HEK293 (cell line): ENCODE measurements around the gene ATCAY.
A peak's percentile ranks its signal among the peaks of the same experiment; 100 is the strongest.

Experiments
- CTCF ChIA-PET: fragments of 350-600 bp; formaldehyde crosslinking; extraction: SDS; loops from one replicate; lab custom pipeline; 2021; ENCODE audit warnings: antibody characterized with exemption; lab: Yijun Ruan, JAX
- POLR2A ChIA-PET: fragments of 300-600 bp; formaldehyde crosslinking; extraction: SDS; loops from one replicate; lab custom pipeline; 2020; ENCODE audit warnings: antibody characterized with exemption, inconsistent platforms; lab: Yijun Ruan, JAX
- H3K27ac ChIP-seq: fragments of 200-500 bp; sonication (Bioruptor generic); 2 replicates; pipeline ENCODE4 v1.5.1; 2014; ENCODE audit warnings: low read depth, low read length, control low read depth, inconsistent platforms; ENCODE audit errors: extremely low read depth
- H3K36me3 ChIP-seq, 2 experiments: fragments of 200-500 bp in 1 of 2; sonication (Bioruptor generic) in 1 of 2; 1 replicate in 1 of 2; 2 replicates in 1 of 2; pipeline ENCODE4 v1.5.1; 2014 to 2017; ENCODE audit warnings: inconsistent platforms in 2 of 2, low read length in 2 of 2; ENCODE audit not compliant: control insufficient read depth in 2 of 2, insufficient read depth in 1 of 2
- H3K4me1 ChIP-seq: fragments of 200-500 bp; sonication (Bioruptor generic); 2 replicates; pipeline ENCODE4 v1.5.1; 2014; ENCODE audit warnings: mild to moderate bottlenecking, low read length, inconsistent platforms; ENCODE audit not compliant: control insufficient read depth, insufficient read depth
- H3K4me3 ChIP-seq: 2 replicates; pipeline ENCODE4 v1.5.1; 2011; ENCODE audit warnings: low read depth, mild to moderate bottlenecking, control low read depth, low read length, moderate library complexity
- H3K9me3 ChIP-seq: fragments of 200-500 bp; sonication (Bioruptor generic); 2 replicates; pipeline ENCODE4 v1.5.1; 2014; ENCODE audit warnings: low read depth, low read length, inconsistent platforms; ENCODE audit not compliant: control insufficient read depth, insufficient read depth
- GLIS1 ChIP-seq: fragments of 450-650 bp; formaldehyde crosslinking; IDR thresholded peaks from 2 replicates; pipeline ENCODE4 v1.5.1; 2016; ENCODE audit warnings: missing biosample characterization, missing genetic modification characterization
- SCRT2 ChIP-seq: fragments of 450-650 bp; formaldehyde crosslinking; IDR thresholded peaks from 2 replicates; pipeline ENCODE4 v1.5.1; 2016; ENCODE audit warnings: missing biosample characterization, missing genetic modification characterization
- ZNF112 ChIP-seq: fragments of 450-650 bp; formaldehyde crosslinking; IDR thresholded peaks from 2 replicates; pipeline ENCODE4 v1.5.0; 2017; ENCODE audit warnings: missing biosample characterization, missing genetic modification characterization
- ZNF121 ChIP-seq: fragments of 450-650 bp; formaldehyde crosslinking; IDR thresholded peaks from 2 replicates; pipeline ENCODE4 v1.5.1; 2016; ENCODE audit warnings: missing biosample characterization, missing genetic modification characterization
- ZNF19 ChIP-seq: fragments of 450-650 bp; formaldehyde crosslinking; IDR thresholded peaks from 2 replicates; pipeline ENCODE4; 2016; ENCODE audit warnings: missing biosample characterization, missing genetic modification characterization, low read depth
- ZNF214 ChIP-seq: fragments of 450-650 bp; formaldehyde crosslinking; IDR thresholded peaks from 2 replicates; pipeline ENCODE4 v1.5.1; 2017; ENCODE audit warnings: missing biosample characterization, mild to moderate bottlenecking, missing genetic modification characterization, borderline replicate concordance
- ZNF391 ChIP-seq: fragments of 450-650 bp; formaldehyde crosslinking; IDR thresholded peaks from 2 replicates; pipeline ENCODE4 v1.5.1; 2016; ENCODE audit warnings: low read depth, missing biosample characterization, missing genetic modification characterization, borderline replicate concordance
- ZNF394 ChIP-seq: fragments of 450-650 bp; formaldehyde crosslinking; IDR thresholded peaks from 2 replicates; pipeline ENCODE4 v1.5.1; 2016; ENCODE audit warnings: missing biosample characterization, missing genetic modification characterization, mild to moderate bottlenecking, moderate library complexity, borderline replicate concordance
- ZNF555 ChIP-seq: fragments of 450-650 bp; formaldehyde crosslinking; conservative IDR thresholded peaks from 2 replicates; pipeline ENCODE4 v1.5.1; 2017; ENCODE audit warnings: missing biosample characterization, mild to moderate bottlenecking, missing genetic modification characterization, inconsistent platforms
- ZNF600 ChIP-seq: fragments of 450-650 bp; formaldehyde crosslinking; IDR thresholded peaks from 2 replicates; pipeline ENCODE4 v1.5.1; 2016; ENCODE audit warnings: missing biosample characterization, missing genetic modification characterization
- ZNF610 ChIP-seq: fragments of 450-650 bp; formaldehyde crosslinking; IDR thresholded peaks from 2 replicates; pipeline ENCODE4 v1.5.1; 2016; ENCODE audit warnings: missing biosample characterization, missing genetic modification characterization, borderline replicate concordance
- ZNF658 ChIP-seq: fragments of 450-650 bp; formaldehyde crosslinking; IDR thresholded peaks from 2 replicates; pipeline ENCODE4; 2016; ENCODE audit warnings: missing biosample characterization, missing genetic modification characterization
- TF ChIP-seq, protein P1 (sequence below): fragments of 450-650 bp; formaldehyde crosslinking; conservative IDR thresholded peaks from 2 replicates; pipeline ENCODE4 v1.5.1; 2016; ENCODE audit warnings: low read depth, missing biosample characterization, missing genetic modification characterization
- TF ChIP-seq, protein P2 (sequence below): fragments of 450-650 bp; formaldehyde crosslinking; IDR thresholded peaks from 2 replicates; pipeline ENCODE4 v1.5.1; 2017; ENCODE audit warnings: missing biosample characterization, missing genetic modification characterization
- TF ChIP-seq, protein P3 (sequence below): fragments of 450-650 bp; formaldehyde crosslinking; IDR thresholded peaks from 2 replicates; pipeline ENCODE4 v1.5.1; 2016; ENCODE audit warnings: missing biosample characterization, missing genetic modification characterization
- TF ChIP-seq, protein P4 (sequence below): fragments of 450-650 bp; formaldehyde crosslinking; IDR thresholded peaks from 2 replicates; pipeline ENCODE4 v1.5.1; 2016; ENCODE audit warnings: missing biosample characterization, missing genetic modification characterization
- TF ChIP-seq, protein P5 (sequence below): fragments of 450-650 bp; formaldehyde crosslinking; IDR thresholded peaks from 2 replicates; pipeline ENCODE4 v1.5.1; 2017; ENCODE audit warnings: missing biosample characterization, mild to moderate bottlenecking, missing genetic modification characterization, moderate library complexity
- TF ChIP-seq, protein P6 (sequence below): fragments of 450-650 bp; formaldehyde crosslinking; IDR thresholded peaks from 2 replicates; pipeline ENCODE4 v1.5.1; 2016; ENCODE audit warnings: missing biosample characterization, missing genetic modification characterization

The ATCAY gene

DNA sequence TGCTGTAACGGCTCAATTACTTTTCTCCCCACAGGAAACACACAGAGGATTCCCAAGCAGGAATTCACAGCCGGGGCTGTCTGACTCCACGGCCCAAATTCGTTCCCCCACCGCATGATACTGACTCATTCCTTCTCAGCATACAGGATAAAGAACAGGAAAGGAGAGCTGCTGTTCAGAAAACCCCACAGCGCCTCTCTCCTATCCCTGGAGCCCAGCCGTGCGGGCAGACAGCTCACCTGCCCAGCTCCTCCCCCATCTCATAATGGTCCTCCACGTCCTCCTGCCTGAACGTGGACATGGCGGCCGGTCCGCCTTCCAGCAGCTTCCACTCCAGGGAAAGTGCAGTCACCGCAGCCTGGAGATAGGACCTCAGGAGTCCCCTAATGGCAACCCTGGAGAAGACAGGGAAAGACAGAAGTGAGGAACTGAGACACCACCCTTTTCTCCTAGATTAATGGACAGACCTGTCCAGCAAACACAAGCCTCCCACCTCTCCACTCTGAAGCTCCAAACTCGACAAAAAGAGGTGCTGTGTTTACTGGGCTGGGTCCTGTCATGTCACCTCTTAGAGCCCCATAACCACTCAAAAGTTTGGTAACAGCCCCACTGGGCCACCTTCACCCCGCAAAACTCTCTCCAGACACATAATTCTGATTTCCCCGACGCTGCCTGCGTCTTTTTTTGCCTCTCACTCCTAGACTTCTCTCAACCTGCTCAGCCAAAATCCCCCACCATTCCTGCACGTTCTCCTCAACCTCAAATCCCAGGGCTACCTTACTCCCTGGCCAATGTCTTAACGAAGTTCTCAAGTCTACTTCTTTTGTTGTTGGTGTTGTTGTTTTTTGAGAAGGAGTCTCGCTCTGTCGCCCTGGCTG is 89.2 kb downstream of the ATCAY start:
- Histone ChIP-seq H3K4me3 (peak overlapping the region; percentile 93), H3K27ac (peak overlapping the region; percentile 78), H3K36me3 (peaks cover 18 to 38% of the 10 kb centered on the region in 2 experiments; a peak in 2 of 3 replicates), H3K9me3 (no peaks in the 10 kb centered on the region), H3K4me1 (peaks cover 17% of the 10 kb centered on the region)
- POLR2A ChIA-PET = interaction anchor here (0.7 to 5.3 kb wide), 13 partner anchors 11 to 502 kb away, joined by 3 to 258 read pairs (median 6); partner anchors contain the start of genes EEF2, HDGFL2, MPND and MRPL54
- CTCF ChIA-PET = interaction anchor here (0.5 to 2.0 kb wide), 13 partner anchors 9 to 438 kb away, joined by 3 to 10 read pairs (median 4); partner anchors contain the start of genes EEF2 and NMRK2
- TF ChIP-seq, protein P1, sequence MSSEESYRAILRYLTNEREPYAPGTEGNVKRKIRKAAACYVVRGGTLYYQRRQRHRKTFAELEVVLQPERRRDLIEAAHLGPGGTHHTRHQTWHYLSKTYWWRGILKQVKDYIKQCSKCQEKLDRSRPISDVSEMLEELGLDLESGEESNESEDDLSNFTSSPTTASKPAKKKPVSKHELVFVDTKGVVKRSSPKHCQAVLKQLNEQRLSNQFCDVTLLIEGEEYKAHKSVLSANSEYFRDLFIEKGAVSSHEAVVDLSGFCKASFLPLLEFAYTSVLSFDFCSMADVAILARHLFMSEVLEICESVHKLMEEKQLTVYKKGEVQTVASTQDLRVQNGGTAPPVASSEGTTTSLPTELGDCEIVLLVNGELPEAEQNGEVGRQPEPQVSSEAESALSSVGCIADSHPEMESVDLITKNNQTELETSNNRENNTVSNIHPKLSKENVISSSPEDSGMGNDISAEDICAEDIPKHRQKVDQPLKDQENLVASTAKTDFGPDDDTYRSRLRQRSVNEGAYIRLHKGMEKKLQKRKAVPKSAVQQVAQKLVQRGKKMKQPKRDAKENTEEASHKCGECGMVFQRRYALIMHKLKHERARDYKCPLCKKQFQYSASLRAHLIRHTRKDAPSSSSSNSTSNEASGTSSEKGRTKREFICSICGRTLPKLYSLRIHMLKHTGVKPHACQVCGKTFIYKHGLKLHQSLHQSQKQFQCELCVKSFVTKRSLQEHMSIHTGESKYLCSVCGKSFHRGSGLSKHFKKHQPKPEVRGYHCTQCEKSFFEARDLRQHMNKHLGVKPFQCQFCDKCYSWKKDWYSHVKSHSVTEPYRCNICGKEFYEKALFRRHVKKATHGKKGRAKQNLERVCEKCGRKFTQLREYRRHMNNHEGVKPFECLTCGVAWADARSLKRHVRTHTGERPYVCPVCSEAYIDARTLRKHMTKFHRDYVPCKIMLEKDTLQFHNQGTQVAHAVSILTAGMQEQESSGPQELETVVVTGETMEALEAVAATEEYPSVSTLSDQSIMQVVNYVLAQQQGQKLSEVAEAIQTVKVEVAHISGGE = no peak
- TF ChIP-seq, protein P2, sequence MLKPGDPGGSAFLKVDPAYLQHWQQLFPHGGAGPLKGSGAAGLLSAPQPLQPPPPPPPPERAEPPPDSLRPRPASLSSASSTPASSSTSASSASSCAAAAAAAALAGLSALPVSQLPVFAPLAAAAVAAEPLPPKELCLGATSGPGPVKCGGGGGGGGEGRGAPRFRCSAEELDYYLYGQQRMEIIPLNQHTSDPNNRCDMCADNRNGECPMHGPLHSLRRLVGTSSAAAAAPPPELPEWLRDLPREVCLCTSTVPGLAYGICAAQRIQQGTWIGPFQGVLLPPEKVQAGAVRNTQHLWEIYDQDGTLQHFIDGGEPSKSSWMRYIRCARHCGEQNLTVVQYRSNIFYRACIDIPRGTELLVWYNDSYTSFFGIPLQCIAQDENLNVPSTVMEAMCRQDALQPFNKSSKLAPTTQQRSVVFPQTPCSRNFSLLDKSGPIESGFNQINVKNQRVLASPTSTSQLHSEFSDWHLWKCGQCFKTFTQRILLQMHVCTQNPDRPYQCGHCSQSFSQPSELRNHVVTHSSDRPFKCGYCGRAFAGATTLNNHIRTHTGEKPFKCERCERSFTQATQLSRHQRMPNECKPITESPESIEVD (tag by site-specific recombination) = no peak
- TF ChIP-seq ZNF658 (tag by site-specific recombination) (no peak), ZNF394 (tag by site-specific recombination) (0 out of 2 replicates have a peak, but pooled peaks have one; percentile 18), ZNF555 (tag by site-specific recombination) (no peak), GLIS1 (tag by site-specific recombination) (no peak), ZNF19 (tag by site-specific recombination) (no peak), ZNF610 (tag by site-specific recombination) (no peak), SCRT2 (0 out of 2 replicates have a peak, but pooled peaks have one; percentile 60), ZNF600 (tag by site-specific recombination) (peak; percentile 67), ZNF391 (tag by site-specific recombination) (no peak), ZNF121 (tag by site-specific recombination) (peak; percentile 78), ZNF214 (tag by site-specific recombination) (no peak), ZNF112 (no peak)
- TF ChIP-seq, protein P3, sequence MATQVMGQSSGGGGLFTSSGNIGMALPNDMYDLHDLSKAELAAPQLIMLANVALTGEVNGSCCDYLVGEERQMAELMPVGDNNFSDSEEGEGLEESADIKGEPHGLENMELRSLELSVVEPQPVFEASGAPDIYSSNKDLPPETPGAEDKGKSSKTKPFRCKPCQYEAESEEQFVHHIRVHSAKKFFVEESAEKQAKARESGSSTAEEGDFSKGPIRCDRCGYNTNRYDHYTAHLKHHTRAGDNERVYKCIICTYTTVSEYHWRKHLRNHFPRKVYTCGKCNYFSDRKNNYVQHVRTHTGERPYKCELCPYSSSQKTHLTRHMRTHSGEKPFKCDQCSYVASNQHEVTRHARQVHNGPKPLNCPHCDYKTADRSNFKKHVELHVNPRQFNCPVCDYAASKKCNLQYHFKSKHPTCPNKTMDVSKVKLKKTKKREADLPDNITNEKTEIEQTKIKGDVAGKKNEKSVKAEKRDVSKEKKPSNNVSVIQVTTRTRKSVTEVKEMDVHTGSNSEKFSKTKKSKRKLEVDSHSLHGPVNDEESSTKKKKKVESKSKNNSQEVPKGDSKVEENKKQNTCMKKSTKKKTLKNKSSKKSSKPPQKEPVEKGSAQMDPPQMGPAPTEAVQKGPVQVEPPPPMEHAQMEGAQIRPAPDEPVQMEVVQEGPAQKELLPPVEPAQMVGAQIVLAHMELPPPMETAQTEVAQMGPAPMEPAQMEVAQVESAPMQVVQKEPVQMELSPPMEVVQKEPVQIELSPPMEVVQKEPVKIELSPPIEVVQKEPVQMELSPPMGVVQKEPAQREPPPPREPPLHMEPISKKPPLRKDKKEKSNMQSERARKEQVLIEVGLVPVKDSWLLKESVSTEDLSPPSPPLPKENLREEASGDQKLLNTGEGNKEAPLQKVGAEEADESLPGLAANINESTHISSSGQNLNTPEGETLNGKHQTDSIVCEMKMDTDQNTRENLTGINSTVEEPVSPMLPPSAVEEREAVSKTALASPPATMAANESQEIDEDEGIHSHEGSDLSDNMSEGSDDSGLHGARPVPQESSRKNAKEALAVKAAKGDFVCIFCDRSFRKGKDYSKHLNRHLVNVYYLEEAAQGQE (tag by site-specific recombination) = peak; percentile 25; the same call in 1 of the 2 replicates
- TF ChIP-seq, protein P4, sequence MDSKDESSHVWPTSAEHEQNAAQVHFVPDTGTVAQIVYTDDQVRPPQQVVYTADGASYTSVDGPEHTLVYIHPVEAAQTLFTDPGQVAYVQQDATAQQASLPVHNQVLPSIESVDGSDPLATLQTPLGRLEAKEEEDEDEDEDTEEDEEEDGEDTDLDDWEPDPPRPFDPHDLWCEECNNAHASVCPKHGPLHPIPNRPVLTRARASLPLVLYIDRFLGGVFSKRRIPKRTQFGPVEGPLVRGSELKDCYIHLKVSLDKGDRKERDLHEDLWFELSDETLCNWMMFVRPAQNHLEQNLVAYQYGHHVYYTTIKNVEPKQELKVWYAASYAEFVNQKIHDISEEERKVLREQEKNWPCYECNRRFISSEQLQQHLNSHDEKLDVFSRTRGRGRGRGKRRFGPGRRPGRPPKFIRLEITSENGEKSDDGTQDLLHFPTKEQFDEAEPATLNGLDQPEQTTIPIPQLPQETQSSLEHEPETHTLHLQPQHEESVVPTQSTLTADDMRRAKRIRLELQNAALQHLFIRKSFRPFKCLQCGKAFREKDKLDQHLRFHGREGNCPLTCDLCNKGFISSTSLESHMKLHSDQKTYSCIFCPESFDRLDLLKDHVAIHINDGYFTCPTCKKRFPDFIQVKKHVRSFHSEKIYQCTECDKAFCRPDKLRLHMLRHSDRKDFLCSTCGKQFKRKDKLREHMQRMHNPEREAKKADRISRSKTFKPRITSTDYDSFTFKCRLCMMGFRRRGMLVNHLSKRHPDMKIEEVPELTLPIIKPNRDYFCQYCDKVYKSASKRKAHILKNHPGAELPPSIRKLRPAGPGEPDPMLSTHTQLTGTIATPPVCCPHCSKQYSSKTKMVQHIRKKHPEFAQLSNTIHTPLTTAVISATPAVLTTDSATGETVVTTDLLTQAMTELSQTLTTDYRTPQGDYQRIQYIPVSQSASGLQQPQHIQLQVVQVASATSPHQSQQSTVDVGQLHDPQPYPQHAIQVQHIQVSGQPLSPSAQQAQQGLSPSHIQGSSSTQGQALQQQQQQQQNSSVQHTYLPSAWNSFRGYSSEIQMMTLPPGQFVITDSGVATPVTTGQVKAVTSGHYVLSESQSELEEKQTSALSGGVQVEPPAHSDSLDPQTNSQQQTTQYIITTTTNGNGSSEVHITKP = peak; percentile 52
- TF ChIP-seq, protein P5, sequence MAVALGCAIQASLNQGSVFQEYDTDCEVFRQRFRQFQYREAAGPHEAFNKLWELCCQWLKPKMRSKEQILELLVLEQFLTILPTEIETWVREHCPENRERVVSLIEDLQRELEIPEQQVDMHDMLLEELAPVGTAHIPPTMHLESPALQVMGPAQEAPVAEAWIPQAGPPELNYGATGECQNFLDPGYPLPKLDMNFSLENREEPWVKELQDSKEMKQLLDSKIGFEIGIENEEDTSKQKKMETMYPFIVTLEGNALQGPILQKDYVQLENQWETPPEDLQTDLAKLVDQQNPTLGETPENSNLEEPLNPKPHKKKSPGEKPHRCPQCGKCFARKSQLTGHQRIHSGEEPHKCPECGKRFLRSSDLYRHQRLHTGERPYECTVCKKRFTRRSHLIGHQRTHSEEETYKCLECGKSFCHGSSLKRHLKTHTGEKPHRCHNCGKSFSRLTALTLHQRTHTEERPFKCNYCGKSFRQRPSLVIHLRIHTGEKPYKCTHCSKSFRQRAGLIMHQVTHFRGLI (tag by site-specific recombination) = no peak
- TF ChIP-seq, protein P6, sequence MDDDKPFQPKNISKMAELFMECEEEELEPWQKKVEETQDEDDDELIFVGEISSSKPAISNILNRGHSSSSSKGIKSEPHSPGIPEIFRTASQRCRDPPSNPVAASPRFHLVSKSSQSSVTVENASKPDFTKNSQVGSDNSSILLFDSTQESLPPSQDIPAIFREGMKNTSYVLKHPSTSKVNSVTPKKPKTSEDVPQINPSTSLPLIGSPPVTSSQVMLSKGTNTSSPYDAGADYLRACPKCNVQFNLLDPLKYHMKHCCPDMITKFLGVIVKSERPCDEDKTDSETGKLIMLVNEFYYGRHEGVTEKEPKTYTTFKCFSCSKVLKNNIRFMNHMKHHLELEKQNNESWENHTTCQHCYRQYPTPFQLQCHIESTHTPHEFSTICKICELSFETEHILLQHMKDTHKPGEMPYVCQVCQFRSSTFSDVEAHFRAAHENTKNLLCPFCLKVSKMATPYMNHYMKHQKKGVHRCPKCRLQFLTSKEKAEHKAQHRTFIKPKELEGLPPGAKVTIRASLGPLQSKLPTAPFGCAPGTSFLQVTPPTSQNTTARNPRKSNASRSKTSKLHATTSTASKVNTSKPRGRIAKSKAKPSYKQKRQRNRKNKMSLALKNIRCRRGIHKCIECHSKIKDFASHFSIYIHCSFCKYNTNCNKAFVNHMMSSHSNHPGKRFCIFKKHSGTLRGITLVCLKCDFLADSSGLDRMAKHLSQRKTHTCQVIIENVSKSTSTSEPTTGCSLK = no peak
